Ishikawa (cell line): ENCODE measurements around the gene PHKG2.

Experiments used
- CEBPB ChIP-seq: IDR thresholded peaks from 2 replicates; pipeline ENCODE4 v1.6.1; 2012
- CREB1 ChIP-seq: IDR thresholded peaks from 2 replicates; pipeline ENCODE4 v1.6.1; 2012; ENCODE audit warnings: low read depth
- EGR1 ChIP-seq: IDR thresholded peaks from 2 replicates; pipeline ENCODE4 v1.6.1; 2012
- EP300 ChIP-seq: IDR thresholded peaks from 2 replicates; pipeline ENCODE4 v1.6.1; 2012; ENCODE audit warnings: borderline replicate concordance
- FOXM1 ChIP-seq: IDR thresholded peaks from 2 replicates; pipeline ENCODE4 v1.6.1; 2012; ENCODE audit warnings: low read depth, borderline replicate concordance
- MAX ChIP-seq: IDR thresholded peaks from 2 replicates; pipeline ENCODE4 v1.6.1; 2012
- NFIC ChIP-seq: IDR thresholded peaks from 2 replicates; pipeline ENCODE4 v1.6.1; 2012
- RAD21 ChIP-seq: IDR thresholded peaks from 2 replicates; pipeline ENCODE4 v1.6.1; 2012; ENCODE audit warnings: low read depth
- REST ChIP-seq: IDR thresholded peaks from 2 replicates; pipeline ENCODE4 v1.6.1; 2012; ENCODE audit warnings: low read depth, mild to moderate bottlenecking
- TAF1 ChIP-seq: IDR thresholded peaks from 2 replicates; pipeline ENCODE4 v1.6.1; 2012; ENCODE audit warnings: low read depth, mild to moderate bottlenecking
- TCF12 ChIP-seq: IDR thresholded peaks from 2 replicates; pipeline ENCODE4 v1.6.1; 2012; ENCODE audit warnings: low read depth
- TEAD4 ChIP-seq: IDR thresholded peaks from 2 replicates; pipeline ENCODE4 v1.6.1; 2012
- USF1 ChIP-seq: IDR thresholded peaks from 2 replicates; pipeline ENCODE4 v1.6.1; 2012
- YY1 ChIP-seq: IDR thresholded peaks from 2 replicates; pipeline ENCODE4 v1.6.1; 2012; ENCODE audit warnings: low read depth
- ZBTB7A ChIP-seq: IDR thresholded peaks from 2 replicates; pipeline ENCODE4 v1.6.1; 2012; ENCODE audit warnings: low read depth

Gene PHKG2

GRCh38 chr16:30724641-30725417 lies 23.4 kb upstream of the PHKG2 start:
- TF ChIP-seq NFIC, result no peak
- no peak for TF ChIP-seq YY1
- no peak for TF ChIP-seq ZBTB7A

- TF ChIP-seq ZBTB7A, result no peak
- no peak for TF ChIP-seq YY1
- no peak for TF ChIP-seq USF1
- no peak for TF ChIP-seq FOXM1
- no peak for TF ChIP-seq EP300
- no peak for TF ChIP-seq TEAD4
- no peak for TF ChIP-seq EGR1
- no peak for TF ChIP-seq TCF12
- TF ChIP-seq NFIC, result no peak
- TF ChIP-seq CEBPB, result no peak
- no peak for TF ChIP-seq CREB1
- TF ChIP-seq TAF1, result no peak
- no peak for TF ChIP-seq REST
- TF ChIP-seq MAX, result no peak
- TF ChIP-seq RAD21, result no peak
Measured at GRCh38 chr16:30725418-30725792, 22.8 kb upstream of the PHKG2 start.

GRCh38 chr16:30728321-30728720 lies 19.9 kb upstream of the PHKG2 start:
- TF ChIP-seq RAD21, result no peak
- no peak for TF ChIP-seq MAX
- TF ChIP-seq TCF12, result no peak
- no peak for TF ChIP-seq EGR1
- no peak for TF ChIP-seq USF1
- no peak for TF ChIP-seq ZBTB7A
- no peak for TF ChIP-seq TEAD4
- no peak for TF ChIP-seq REST
- TF ChIP-seq NFIC, result no peak
- TF ChIP-seq YY1, result no peak
- no peak for TF ChIP-seq TAF1
- TF ChIP-seq CREB1, result no peak
- TF ChIP-seq EP300, result no peak
- TF ChIP-seq FOXM1, result no peak
- no peak for TF ChIP-seq CEBPB

- TF ChIP-seq EGR1 (no peak), CREB1 (no peak), NFIC (no peak), CEBPB (no peak), TCF12 (no peak), ZBTB7A (no peak), MAX (no peak), TAF1 (no peak), REST (no peak), YY1 (no peak), USF1 (no peak), EP300 (no peak)
Measured at GRCh38 chr16:30728899-30729672, 19.1 kb upstream of the PHKG2 start.
